Hepatocyte (in vitro differentiated cells): ENCODE results near the gene FBXL15.

Source experiments
- CTCF ChIP-seq: fragments of 200-600 bp; sonication (generic); IDR thresholded peaks from 2 replicates; pipeline ENCODE4 v1.5.1; 2016; ENCODE audit warnings: antibody characterized with exemption, mild to moderate bottlenecking; ENCODE audit not compliant: poor library complexity
- EZH2 ChIP-seq: fragments of 200-600 bp; sonication (generic); IDR thresholded peaks from 2 replicates; pipeline ENCODE4 v1.6.1; 2016; ENCODE audit warnings: antibody characterized with exemption, mild to moderate bottlenecking, borderline replicate concordance
- EZH2phosphoT487 ChIP-seq: fragments of 200-600 bp; sonication (generic); IDR thresholded peaks from one replicate; pipeline ENCODE4 v1.6.1; 2018; ENCODE audit warnings: antibody characterized with exemption, mild to moderate bottlenecking, low read depth, moderate library complexity; ENCODE audit not compliant: unreplicated experiment, severe bottlenecking

GRCh38 chr10:102405108-102405571 is 15.5 kb upstream of the FBXL15 start:
- TF ChIP-seq EZH2 (no peak), CTCF (no peak), EZH2phosphoT487 (no peak)
